Stimulated activated memory B cell treated with anti-CD40 and anti-IgM and Interleukin-4, amounts not matched to agents 10 μg/mL and 1 μg/mL and 100 μg/mL, for 72 hours (primary cell): ENCODE measurements around the gene SLC28A1.
A peak's percentile ranks its signal among the peaks of the same experiment; 100 is the strongest.

Source experiments
- ATAC-seq: fragments of 150-1000 bp; cut with Tn5 transposase; 2 replicates; pipeline ENCODE4 v1.10.0; 2021
- H3K27ac Mint-ChIP-seq: one replicate; pipeline ENCODE4 v1.8.0; 2022; ENCODE audit warnings: mild to moderate bottlenecking, mixed read lengths
- H3K27me3 Mint-ChIP-seq: one replicate; pipeline ENCODE4 v1.8.0; 2022; ENCODE audit warnings: mixed read lengths
- H3K36me3 Mint-ChIP-seq: one replicate; pipeline ENCODE4 v1.8.0; 2022; ENCODE audit warnings: mixed read lengths
- H3K4me1 Mint-ChIP-seq: one replicate; pipeline ENCODE4 v1.8.0; 2022; ENCODE audit warnings: mixed read lengths
- H3K4me3 Mint-ChIP-seq: one replicate; pipeline ENCODE4 v1.8.0; 2022; ENCODE audit warnings: mild to moderate bottlenecking, moderate library complexity, mixed read lengths
- H3K9me3 Mint-ChIP-seq: one replicate; pipeline ENCODE4 v1.8.0; 2022; ENCODE audit warnings: mixed read lengths

The SLC28A1 gene

DNA sequence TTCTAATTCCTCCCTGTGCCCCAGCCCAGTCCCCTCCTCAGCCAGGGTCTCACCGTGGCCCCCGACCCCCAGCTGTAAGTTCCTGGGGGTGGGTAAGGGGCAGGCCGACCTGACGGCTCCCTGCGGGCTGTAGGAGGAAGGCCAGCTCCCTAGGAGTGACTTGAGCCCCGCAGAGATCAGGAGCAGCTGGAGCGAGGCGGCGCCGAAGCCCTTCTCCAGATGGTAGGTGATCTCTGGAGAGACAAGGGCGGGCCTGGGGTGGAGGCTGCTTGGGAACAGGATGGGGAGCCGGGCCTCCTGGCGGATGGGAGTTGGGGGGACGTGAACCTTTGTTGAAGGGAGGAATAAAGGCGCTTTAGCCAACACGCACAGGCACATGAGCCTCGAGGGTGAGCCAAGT is 4.2 kb downstream of the SLC28A1 start:
- Mint-ChIP-seq H3K4me1 (peaks cover 7% of the 10 kb centered on the region), H3K36me3 (no peaks in the 10 kb centered on the region), H3K4me3 (no peak overlapping the region), H3K27me3 (peaks cover 34% of the 10 kb centered on the region), H3K9me3 (no peaks in the 10 kb centered on the region), H3K27ac (no peak overlapping the region)
- no peak for ATAC-seq

DNA sequence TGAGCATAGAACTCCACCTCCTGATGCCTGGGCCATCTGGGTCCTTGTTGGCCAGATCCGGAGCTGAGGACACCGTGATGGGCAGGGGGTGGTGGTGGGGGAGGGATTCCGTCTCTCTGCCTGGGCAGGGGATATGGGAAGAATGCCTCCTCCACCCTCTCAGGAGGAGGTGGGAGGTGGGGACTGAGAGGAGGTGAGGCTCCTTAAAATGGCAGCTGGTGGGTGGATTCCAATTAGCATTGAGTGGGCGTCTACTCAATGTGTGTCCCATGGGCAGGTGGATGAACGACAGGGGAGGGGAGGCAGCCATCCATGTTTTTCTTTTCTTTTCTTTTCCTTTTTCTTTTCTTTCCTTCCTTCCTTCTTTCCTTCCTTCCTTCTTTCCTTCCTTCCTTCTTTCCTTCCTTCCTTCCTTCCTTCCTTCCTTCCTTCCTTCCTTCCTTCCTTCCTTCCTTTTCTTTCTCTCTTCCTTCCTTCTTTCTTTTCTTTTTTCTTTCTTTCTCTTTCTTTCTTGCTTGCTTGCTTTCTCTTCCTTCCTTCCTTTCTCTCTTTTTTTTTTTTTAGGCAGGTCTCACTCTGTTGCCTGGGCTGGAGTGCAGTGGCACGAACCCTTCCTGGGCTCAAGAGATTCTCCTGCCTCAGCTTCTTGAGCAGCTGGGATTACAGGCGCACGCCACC is 5.0 kb downstream of the SLC28A1 start:
- no peak overlapping the region for H3K4me3 Mint-ChIP-seq
- peaks cover 7% of the 10 kb centered on the region for H3K4me1 Mint-ChIP-seq
- no peaks in the 10 kb centered on the region for H3K9me3 Mint-ChIP-seq
- H3K27me3 Mint-ChIP-seq: peaks cover 34% of the 10 kb centered on the region
- H3K36me3 Mint-ChIP-seq: no peaks in the 10 kb centered on the region
- no peak for ATAC-seq
- H3K27ac Mint-ChIP-seq: no peak overlapping the region

DNA sequence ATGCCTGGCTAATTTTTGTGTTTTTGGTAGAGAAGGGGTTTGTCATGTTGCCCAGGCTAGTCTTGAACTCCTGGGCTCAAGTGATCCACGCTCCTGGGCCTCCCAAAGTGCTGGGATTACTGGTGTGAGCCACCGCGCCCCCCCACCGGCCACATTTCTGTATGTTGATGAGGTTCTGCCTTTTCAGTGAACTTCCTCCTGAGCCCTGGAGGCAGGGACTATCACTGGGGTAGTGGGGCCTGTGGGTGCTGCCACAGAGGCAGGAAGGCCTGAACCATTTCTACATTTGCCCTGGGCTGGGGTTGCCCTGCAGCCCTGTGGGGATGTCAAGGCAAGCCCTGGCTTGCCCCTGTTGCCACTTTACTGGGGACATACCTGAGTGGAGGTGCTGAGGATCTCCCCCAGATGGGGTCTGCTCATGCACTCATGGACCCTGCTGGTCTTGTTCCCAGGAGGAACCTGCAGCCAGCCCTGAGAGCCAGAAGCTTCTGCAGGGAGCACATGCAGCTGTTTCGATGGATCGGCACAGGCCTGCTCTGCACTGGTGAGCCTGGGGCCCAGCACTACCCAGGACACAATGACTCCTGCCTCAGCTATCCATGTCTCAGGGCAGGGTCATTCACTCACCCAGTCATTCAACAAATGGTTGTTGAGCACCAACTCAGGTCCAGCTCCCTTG is 5.7 kb downstream of the SLC28A1 start:
- peaks cover 7% of the 10 kb centered on the region for H3K4me1 Mint-ChIP-seq
- peaks cover 35% of the 10 kb centered on the region for H3K27me3 Mint-ChIP-seq
- no peak for ATAC-seq
- H3K9me3 Mint-ChIP-seq: no peaks in the 10 kb centered on the region
- no peak overlapping the region for H3K4me3 Mint-ChIP-seq
- H3K36me3 Mint-ChIP-seq: no peaks in the 10 kb centered on the region
- no peak overlapping the region for H3K27ac Mint-ChIP-seq

DNA sequence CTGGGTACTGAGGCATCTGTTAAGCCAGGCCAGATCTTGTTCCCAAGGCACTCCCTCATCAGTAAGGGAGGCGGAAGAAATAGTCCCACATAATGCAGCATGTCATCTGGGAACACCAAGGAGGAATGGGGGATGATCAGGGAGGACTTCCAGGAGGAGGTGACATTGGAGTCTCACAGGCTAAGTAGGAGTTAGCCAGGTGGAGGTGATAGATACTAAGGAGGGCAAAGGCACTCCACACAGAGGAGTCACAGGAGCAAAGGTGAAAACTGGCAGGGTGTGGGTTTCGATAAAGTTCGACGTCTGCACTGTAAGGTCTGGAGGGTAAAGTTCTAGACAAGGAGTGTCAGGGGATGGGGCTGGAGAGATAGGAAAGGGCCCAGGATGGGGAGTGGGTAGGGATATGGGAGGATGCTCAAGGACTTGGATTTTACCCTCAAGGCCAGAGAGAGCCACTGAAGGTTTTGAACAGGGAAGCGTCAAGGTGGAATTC is 6.3 kb downstream of the SLC28A1 start:
- H3K27ac Mint-ChIP-seq: no peak overlapping the region
- H3K9me3 Mint-ChIP-seq: no peaks in the 10 kb centered on the region
- H3K4me1 Mint-ChIP-seq: peaks cover 7% of the 10 kb centered on the region
- peaks cover 36% of the 10 kb centered on the region for H3K27me3 Mint-ChIP-seq
- no peak for ATAC-seq
- no peaks in the 10 kb centered on the region for H3K36me3 Mint-ChIP-seq
- no peak overlapping the region for H3K4me3 Mint-ChIP-seq

DNA sequence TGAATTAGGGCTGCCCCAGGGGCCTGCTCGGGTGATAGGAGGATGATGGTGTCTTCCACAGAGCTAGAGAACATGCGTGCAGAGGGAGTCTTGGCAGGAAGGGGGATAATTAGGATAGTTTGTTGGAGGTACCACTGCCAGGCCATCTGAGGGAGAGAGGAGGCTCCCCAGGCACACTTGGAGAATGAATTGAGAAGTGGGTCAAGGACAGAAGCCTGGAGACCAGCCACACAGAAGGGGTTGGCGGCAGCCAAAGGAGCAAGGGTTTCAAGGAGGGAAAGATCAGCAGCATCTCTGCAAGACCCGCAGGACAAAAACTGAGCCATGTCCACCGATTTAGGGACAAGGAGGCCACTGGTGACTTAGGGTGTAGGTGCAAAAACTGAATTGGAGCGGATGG is 6.9 kb downstream of the SLC28A1 start:
- H3K36me3 Mint-ChIP-seq: no peaks in the 10 kb centered on the region
- H3K4me3 Mint-ChIP-seq: no peak overlapping the region
- H3K27me3 Mint-ChIP-seq: peaks cover 36% of the 10 kb centered on the region
- no peak for ATAC-seq
- H3K4me1 Mint-ChIP-seq: peaks cover 7% of the 10 kb centered on the region
- no peaks in the 10 kb centered on the region for H3K9me3 Mint-ChIP-seq
- no peak overlapping the region for H3K27ac Mint-ChIP-seq

DNA sequence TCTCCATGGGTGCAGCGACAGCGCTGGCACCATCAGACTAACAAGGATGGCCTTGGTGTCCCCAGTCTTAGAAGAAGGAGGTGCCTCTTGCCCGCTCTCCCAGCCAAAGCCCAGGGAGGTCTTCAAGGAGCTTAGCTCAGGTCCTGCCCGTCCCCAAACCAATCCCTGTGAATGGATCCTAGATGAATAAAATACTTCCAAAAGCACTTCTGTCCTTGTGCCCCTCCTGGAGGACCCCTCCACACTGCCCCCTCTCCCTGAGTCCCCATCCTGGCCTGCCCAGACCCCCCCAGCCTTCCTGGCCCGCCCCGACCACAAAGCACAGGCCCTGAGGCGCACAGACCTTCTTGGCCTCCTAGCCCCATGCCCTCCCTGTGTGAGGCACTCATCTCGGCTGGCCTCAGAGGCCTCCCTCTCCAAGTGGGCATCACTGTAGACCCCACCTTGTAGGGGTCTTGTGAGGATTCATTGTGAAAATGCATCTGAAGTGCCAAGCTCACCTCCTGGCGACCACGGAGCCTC is 8.4 kb downstream of the SLC28A1 start:
- H3K9me3 Mint-ChIP-seq: no peaks in the 10 kb centered on the region
- no peak overlapping the region for H3K27ac Mint-ChIP-seq
- no peaks in the 10 kb centered on the region for H3K36me3 Mint-ChIP-seq
- no peak overlapping the region for H3K4me3 Mint-ChIP-seq
- peaks cover 7% of the 10 kb centered on the region for H3K4me1 Mint-ChIP-seq
- H3K27me3 Mint-ChIP-seq: peaks cover 36% of the 10 kb centered on the region
- ATAC-seq: no peak

DNA sequence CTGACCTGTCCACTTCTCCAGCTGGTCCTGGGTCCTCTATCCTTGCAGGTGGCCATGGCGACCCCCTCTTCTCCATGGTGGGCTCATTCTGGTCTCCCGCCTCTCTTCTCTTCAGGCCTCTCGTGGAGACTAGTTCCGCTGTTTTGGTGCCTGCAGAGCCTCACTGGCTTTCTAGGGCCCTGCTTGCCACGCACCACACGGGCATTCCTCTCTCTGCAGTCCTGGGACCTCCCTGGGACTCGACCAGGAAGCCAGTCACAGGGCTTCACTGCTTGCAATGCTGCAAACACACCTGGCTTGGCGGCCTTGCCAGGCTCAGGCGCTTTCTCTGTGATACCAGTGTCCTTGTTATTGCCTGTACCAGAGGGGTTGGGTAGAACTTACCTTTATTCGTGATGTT is 9.1 kb downstream of the SLC28A1 start:
- no peak for ATAC-seq
- peaks cover 7% of the 10 kb centered on the region for H3K4me1 Mint-ChIP-seq
- peaks cover 40% of the 10 kb centered on the region for H3K27me3 Mint-ChIP-seq
- no peak overlapping the region for H3K27ac Mint-ChIP-seq
- no peak overlapping the region for H3K4me3 Mint-ChIP-seq
- H3K36me3 Mint-ChIP-seq: no peaks in the 10 kb centered on the region
- H3K9me3 Mint-ChIP-seq: peaks cover under 1% of the 10 kb centered on the region

DNA sequence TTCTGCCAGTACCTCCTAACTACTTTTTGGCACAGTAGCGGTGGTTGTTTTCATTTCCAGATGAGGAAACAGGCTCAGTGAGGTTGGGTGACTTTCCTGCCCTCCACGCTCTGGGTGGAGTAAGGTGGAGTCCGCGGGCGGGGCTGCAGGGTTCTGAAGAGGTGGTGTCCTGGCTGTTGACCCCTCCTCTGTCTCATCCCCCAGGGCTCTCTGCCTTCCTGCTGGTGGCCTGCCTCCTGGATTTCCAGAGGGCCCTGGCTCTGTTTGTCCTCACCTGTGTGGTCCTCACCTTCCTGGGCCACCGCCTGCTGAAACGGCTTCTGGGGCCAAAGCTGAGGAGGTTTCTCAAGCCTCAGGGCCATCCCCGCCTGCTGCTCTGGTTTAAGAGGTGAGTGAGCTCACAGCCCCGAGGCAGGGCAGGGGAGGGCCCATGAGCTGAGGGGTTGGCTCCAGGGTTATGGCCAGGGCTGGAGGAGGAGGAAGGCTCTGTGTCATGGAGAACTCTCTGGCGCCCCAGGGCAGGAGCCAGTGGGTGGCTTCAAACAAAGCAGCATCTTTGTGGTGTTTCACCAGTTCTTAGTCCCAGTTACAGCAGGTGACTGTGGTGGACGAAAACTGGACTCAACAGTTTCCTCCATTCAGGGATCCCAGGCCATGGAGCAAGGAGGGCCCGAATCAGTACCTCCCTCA is 10.4 kb downstream of the SLC28A1 start:
- no peak overlapping the region for H3K27ac Mint-ChIP-seq
- H3K4me1 Mint-ChIP-seq: peaks cover 1% of the 10 kb centered on the region

DNA sequence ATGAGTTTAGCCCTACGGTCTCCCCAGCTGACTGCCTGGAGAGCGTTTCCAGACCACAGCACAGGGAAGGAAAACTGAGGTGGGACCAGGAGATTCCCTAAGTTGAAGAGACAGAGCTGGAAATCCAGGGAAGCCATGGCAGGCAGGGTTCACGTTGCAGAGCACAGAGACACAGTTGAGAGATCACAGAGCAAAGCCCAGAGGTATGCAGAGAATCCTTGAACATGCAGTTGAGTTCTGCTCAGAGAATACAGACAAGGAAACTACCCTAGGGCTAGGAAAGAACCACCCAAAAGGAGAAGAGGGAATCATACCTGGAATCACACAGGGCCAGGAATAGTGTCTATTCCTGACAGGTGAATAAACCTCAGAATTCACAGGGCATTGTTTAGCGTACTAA is 14.3 kb downstream of the SLC28A1 start:
- Mint-ChIP-seq H3K36me3 (no peaks in the 10 kb centered on the region), H3K9me3 (peaks cover 10% of the 10 kb centered on the region), H3K27me3 (peaks cover 30% of the 10 kb centered on the region), H3K27ac (no peak overlapping the region), H3K4me3 (no peak overlapping the region), H3K4me1 (no peaks in the 10 kb centered on the region)
- no peak for ATAC-seq

More for the DNA sequence above, 10.4 kb downstream of the SLC28A1 start:
- H3K36me3 Mint-ChIP-seq: no peaks in the 10 kb centered on the region
- H3K27me3 Mint-ChIP-seq: peaks cover 53% of the 10 kb centered on the region
- peaks cover 7% of the 10 kb centered on the region for H3K9me3 Mint-ChIP-seq
- no peak for ATAC-seq
- no peak overlapping the region for H3K4me3 Mint-ChIP-seq

DNA sequence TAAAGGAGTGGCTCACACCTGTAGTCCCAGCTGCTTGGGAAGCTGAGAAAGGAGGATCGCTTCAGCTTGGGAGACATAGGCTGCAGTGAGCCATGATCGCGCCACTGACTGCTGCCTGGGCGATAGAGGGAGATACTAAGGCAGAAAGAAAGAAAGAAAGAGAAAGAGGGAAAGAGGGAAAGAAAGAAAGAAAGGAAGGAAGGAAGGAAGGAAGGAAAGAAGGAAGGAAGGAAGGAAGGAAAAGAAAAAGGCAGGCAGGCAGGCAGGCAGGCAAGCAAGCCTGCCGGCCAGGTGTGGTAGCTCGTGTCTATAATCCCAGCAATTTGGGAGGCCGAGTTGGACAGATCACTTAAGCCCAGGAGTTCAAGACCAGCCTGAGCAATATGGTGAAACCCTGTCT is 15.3 kb downstream of the SLC28A1 start:
- H3K36me3 Mint-ChIP-seq: no peaks in the 10 kb centered on the region
- peaks cover 24% of the 10 kb centered on the region for H3K27me3 Mint-ChIP-seq
- no peak overlapping the region for H3K27ac Mint-ChIP-seq
- H3K4me3 Mint-ChIP-seq: no peak overlapping the region
- peaks cover 10% of the 10 kb centered on the region for H3K9me3 Mint-ChIP-seq
- no peaks in the 10 kb centered on the region for H3K4me1 Mint-ChIP-seq
- no peak for ATAC-seq

DNA sequence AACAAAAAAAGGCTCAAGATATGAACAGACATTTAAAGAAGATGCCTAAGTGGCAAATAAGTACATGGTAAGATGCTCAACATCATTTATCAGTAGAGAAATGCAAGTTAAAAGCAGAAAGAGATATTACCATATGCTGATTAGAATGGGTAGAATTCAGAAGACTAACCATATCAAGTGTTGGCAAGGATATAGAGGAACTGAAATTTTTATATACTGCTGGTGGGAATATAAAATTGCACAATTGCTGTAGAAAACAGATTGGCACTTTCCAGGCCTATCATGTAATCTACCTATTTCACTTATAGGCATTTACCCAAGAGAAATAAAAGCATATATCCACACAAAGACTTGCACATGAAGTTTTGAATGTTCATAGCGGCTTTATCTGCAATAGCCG is 17.1 kb downstream of the SLC28A1 start:
- Mint-ChIP-seq H3K27me3 (peaks cover 19% of the 10 kb centered on the region), H3K36me3 (no peaks in the 10 kb centered on the region), H3K27ac (no peak overlapping the region), H3K4me3 (no peak overlapping the region), H3K9me3 (peaks cover 10% of the 10 kb centered on the region), H3K4me1 (peaks cover 1% of the 10 kb centered on the region)
- ATAC-seq: no peak

DNA sequence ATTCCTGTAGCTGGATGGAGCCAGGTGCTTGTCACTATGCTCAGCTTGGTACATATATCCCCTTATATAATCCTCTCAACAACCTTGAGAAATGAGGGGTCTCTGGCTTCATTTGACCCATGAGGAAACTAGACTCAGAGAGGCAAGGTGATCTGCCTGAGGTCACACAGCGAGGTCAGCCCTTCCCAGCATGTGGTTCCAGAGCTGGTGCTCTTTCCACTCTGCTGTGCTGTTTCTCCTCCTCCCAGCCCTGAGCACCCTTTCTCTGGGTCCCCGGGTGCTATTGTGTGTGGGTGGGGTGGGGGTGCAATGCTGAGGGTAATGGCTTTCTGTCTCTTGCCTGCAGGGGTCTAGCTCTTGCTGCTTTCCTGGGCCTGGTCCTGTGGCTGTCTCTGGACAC is 19.3 kb downstream of the SLC28A1 start:
- Mint-ChIP-seq H3K4me1 (peaks cover 4% of the 10 kb centered on the region), H3K36me3 (no peaks in the 10 kb centered on the region), H3K9me3 (peaks cover 7% of the 10 kb centered on the region), H3K27me3 (peaks cover 14% of the 10 kb centered on the region), H3K27ac (no peak overlapping the region), H3K4me3 (no peak overlapping the region)
- ATAC-seq: no peak

DNA sequence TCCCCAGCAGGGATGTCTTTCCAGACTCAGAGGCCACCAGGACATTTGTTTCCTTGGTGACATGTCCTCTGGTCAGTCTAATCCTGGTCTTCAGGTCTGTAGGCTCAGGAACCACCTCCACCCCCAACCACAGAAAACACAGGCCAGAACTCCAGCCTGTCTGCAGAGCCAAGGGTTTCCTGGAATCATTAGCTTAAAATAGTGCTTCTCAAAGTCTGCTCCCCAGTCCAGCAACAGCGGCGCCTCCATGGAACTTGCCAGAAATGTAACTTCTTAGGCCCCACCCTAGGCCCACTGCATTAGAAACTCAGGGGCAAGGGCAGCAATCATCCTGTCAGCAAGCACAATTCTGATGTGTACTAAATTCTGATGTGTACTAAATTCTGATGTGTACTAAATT is 20.0 kb downstream of the SLC28A1 start:
- Mint-ChIP-seq H3K4me1 (peaks cover 4% of the 10 kb centered on the region), H3K36me3 (no peaks in the 10 kb centered on the region), H3K9me3 (peaks cover 6% of the 10 kb centered on the region), H3K27me3 (peaks cover 7% of the 10 kb centered on the region), H3K4me3 (no peak overlapping the region), H3K27ac (no peak overlapping the region)
- ATAC-seq: no peak

DNA sequence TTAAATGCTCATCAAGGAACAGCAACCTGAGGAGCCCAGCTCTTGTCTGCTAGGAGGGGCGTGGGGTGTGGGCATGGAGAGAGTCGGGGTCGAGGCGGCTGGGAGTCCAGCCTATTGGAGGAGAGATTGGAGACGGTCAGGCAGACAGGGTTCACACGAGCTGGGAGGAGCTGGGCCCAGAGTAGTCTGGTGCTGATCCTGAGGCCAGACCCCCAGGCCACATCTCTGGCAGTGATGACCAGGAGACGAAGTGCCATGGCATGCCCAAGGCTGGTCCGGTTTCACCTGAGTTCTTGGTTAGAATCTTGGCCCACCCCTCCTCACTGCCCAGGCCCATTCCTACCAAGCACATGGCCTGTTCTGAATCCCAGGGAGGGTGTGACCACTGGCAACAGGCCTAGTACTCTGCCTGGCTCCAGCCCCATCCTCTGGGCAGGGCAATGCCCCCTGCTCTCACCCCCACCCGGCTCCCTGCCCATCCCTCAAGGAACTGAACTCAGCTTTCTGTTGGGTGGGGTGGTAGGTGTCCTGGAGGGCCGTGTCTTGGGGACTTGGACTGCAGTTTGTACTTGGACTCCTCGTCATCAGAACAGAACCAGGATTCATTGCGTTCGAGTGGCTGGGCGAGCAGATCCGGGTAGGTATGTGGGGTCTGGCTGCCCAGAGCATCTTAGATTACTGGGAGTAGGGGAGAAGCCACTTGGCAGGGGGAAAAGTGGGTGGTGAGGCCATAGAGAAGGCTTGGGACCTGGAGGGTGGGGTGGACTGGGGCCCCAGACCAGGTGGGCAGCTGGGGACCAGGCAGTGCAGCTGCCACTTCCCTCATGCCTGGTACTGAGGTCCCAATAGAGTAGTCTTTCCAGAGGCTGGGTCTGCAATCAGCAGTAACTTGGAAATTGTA is 20.8 kb downstream of the SLC28A1 start:
- H3K4me1 Mint-ChIP-seq: peaks cover 4% of the 10 kb centered on the region

DNA sequence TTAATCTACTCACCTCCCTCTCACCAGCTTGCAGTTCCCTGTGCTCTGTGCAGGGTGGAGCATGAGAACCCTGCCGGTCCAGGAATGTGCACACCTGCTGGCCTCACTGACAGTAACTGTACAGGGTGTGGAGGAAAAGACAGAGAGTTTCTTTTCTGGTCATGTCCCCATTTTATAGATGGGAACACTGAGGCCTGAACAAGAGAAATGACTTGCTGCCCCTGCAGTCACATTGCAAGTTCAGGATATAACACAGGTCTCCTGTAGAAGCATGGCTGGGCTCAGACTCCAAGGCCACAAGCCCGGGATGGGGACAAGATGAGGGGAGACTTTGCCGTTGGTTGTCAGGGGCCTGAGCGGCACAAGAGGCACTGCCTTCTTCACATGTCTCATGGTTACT is 23.3 kb downstream of the SLC28A1 start:
- no peak for ATAC-seq
- Mint-ChIP-seq H3K9me3 (no peaks in the 10 kb centered on the region), H3K27ac (no peak overlapping the region), H3K36me3 (no peaks in the 10 kb centered on the region), H3K4me3 (no peak overlapping the region), H3K27me3 (peaks cover 15% of the 10 kb centered on the region), H3K4me1 (peaks cover 4% of the 10 kb centered on the region)

More for the DNA sequence above, 20.8 kb downstream of the SLC28A1 start:
- peaks cover 2% of the 10 kb centered on the region for H3K27me3 Mint-ChIP-seq
- H3K27ac Mint-ChIP-seq: no peak overlapping the region
- no peaks in the 10 kb centered on the region for H3K36me3 Mint-ChIP-seq
- H3K4me3 Mint-ChIP-seq: no peak overlapping the region
- H3K9me3 Mint-ChIP-seq: peaks cover 3% of the 10 kb centered on the region
- peak; percentile 25 for ATAC-seq
